COLO668 (cell line): Measurements from ENCODE around the gene TMEM106C.

Experiments used
- DNase-seq: peaks from one replicate; lab custom pipeline; 2025; ENCODE audit not compliant: unreplicated experiment; lab: John Stamatoyannopoulos, UW

Gene TMEM106C

GRCh38 chr12:48013287-48013686 is 49.9 kb downstream of the TMEM106C start:
- DNase-seq: no peak

DNA sequence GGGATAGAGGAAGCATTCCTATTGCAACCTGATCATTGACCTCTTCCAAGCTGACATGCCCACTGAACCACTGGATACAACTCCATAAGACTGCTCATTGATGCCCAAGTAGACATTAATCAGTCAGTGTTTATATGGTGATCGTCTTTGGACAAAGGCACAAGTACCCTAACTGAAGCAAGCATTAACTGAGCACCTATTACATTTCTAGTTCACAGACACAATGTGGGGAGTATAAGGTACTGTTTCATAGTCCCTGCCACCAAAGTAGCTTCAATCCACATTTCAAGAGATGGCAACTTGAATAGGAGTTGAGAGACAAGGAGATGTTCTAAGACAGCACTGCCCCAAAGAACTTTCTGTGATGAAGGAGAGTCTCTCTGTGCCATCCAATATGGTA is 51.7 kb downstream of the TMEM106C start:
- no peak for DNase-seq

- DNase-seq: no peak
Observed at GRCh38 chr12:48015954-48016353, 52.6 kb downstream of the TMEM106C start.

- DNase-seq: no peak
Observed at GRCh38 chr12:48016373-48017020, 53.1 kb downstream of the TMEM106C start.

GRCh38 chr12:48017496-48017895 is 54.1 kb downstream of the TMEM106C start:
- no peak for DNase-seq

DNA sequence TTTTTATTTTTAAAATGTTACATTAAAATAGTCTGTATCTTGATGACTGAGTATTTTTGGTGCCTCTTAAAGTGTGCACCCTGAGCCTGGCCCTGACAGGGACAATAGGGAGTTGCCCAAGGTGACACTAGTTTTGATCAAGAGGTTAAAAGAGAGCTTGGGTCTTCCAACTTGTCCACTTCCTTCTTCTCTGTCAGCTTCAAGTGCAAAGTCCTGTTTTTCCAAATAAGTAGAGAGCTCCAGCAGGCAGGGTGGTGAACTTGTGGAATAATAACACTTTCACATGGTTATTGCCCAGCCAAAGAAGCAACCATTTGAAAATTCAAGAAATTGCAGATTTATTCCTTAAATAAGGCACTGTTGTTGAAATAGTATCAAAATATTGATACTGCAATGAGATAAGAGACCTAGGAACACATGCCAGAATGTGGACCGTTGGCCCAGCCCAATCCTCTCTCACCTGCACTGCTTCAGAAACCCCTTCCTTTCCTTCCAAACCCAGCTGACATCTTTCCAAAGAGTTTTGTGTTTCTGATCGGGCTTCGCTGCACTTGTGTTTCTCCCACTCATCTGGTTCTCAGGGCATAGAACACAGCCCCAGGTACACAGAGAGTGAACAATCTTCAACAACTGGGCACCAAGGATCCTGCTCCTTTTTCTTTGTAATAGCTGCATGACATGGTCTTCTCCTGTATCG is 54.7 kb downstream of the TMEM106C start:
- no peak for DNase-seq
